ENCODE data around the gene ZNF81.

DNA sequence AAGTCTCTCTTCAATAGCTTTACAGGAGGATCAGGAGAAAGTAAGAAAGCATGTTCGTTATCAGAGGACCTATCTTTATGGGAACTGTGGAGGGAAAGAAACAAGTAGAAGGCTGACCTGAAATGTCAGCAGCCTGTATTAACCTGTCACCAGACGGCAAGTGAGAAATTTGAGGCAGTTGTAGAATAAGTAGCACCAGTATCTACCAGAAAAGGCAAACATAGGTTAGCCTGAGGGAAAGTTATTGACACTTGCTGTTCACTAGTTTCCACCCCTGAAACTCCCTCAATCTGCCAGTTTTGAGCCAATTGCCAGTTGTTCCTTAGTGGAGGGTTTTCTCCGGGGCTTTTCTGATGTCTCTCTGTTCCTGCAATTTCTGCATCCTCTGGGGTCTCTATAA, 36.4 kb downstream of the ZNF81 start:
- TF ChIP-seq POLR2A (IDR thresholded peaks at IDR 0.05) = no peak
- TF ChIP-seq, protein P1, sequence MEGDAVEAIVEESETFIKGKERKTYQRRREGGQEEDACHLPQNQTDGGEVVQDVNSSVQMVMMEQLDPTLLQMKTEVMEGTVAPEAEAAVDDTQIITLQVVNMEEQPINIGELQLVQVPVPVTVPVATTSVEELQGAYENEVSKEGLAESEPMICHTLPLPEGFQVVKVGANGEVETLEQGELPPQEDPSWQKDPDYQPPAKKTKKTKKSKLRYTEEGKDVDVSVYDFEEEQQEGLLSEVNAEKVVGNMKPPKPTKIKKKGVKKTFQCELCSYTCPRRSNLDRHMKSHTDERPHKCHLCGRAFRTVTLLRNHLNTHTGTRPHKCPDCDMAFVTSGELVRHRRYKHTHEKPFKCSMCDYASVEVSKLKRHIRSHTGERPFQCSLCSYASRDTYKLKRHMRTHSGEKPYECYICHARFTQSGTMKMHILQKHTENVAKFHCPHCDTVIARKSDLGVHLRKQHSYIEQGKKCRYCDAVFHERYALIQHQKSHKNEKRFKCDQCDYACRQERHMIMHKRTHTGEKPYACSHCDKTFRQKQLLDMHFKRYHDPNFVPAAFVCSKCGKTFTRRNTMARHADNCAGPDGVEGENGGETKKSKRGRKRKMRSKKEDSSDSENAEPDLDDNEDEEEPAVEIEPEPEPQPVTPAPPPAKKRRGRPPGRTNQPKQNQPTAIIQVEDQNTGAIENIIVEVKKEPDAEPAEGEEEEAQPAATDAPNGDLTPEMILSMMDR (IDR thresholded peaks at IDR 0.05) = no peak

All from prostate gland (tissue), 2 donors.